GM13977 (cell line): ENCODE results near the gene OPCML.

ENCODE experiments used
- DNase-seq: peaks from one replicate; pipeline ENCODE4 v3.0.0; 2012; ENCODE audit warnings: low spot score
- in situ Hi-C: fragments of 300-500 bp; cut with MboI; formaldehyde crosslinking; loops from one replicate; pipeline ENCODE4 v1.12.0; 2022; ENCODE audit warnings: low sequenced_read_pairs, low pct_unique_long_range_greater_than_20kb, mixed read lengths, inconsistent platforms; ENCODE audit not compliant: unreplicated experiment
- TF ChIP-seq, protein P1 (sequence below): IDR thresholded peaks from 2 replicates; pipeline ENCODE4 v1.5.1; 2012; ENCODE audit warnings: mild to moderate bottlenecking, control low read depth; ENCODE audit not compliant: insufficient read depth; ENCODE audit errors: extremely low read depth, missing control alignments

The OPCML gene

DNA sequence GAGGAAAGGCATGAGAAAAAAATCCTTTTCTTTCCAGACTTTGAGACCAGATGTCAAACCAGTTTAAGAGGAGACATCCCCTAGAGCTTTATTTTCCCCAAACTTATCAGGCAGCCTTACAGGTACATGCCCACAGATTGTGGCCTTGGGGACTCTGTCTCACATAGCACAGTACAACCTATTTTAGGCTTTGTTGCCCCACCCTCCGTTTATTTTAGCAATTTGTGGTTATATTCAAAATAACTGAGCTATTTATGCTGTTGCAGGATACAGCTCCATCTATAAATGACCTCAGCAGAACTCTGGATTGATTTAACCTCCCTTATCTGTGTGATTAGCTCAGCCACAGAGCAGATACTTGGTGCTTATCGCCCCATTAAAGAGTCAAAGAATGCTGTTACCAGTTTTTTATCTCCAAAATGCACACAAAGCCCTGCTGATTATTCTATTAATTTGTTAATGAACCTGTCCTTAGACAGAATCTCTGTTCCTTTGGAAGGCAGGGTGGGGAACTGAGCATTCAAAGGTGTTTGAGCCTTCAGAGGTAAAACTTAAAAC, 525.2 kb downstream of the OPCML start:
- TF ChIP-seq, protein P1, sequence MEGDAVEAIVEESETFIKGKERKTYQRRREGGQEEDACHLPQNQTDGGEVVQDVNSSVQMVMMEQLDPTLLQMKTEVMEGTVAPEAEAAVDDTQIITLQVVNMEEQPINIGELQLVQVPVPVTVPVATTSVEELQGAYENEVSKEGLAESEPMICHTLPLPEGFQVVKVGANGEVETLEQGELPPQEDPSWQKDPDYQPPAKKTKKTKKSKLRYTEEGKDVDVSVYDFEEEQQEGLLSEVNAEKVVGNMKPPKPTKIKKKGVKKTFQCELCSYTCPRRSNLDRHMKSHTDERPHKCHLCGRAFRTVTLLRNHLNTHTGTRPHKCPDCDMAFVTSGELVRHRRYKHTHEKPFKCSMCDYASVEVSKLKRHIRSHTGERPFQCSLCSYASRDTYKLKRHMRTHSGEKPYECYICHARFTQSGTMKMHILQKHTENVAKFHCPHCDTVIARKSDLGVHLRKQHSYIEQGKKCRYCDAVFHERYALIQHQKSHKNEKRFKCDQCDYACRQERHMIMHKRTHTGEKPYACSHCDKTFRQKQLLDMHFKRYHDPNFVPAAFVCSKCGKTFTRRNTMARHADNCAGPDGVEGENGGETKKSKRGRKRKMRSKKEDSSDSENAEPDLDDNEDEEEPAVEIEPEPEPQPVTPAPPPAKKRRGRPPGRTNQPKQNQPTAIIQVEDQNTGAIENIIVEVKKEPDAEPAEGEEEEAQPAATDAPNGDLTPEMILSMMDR, result no peak
- in situ Hi-C loops, result no loop called here
- no peak for DNase-seq

DNA sequence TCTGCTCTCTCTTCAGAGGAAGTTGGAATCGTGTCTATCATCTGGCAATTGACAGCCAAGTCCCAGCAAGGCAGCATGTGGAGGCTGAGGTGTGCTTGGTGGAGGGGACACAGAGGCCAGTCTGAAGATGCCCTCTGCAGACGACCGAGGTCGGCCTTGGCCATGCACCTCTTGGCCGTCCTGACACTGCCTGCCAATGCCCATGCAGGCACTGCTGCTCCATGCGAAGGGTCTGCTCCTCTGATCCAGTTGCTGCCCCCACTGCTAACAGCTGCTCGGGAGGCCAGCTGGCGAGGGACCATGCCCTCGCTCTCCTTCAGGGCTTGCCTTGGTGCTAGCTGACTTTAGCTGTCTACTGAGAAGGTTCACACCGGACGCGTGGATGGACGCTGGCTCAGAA, 527.9 kb downstream of the OPCML start:
- in situ Hi-C loops, result no loop called here
- TF ChIP-seq, protein P1, result no peak
- no peak for DNase-seq

DNA sequence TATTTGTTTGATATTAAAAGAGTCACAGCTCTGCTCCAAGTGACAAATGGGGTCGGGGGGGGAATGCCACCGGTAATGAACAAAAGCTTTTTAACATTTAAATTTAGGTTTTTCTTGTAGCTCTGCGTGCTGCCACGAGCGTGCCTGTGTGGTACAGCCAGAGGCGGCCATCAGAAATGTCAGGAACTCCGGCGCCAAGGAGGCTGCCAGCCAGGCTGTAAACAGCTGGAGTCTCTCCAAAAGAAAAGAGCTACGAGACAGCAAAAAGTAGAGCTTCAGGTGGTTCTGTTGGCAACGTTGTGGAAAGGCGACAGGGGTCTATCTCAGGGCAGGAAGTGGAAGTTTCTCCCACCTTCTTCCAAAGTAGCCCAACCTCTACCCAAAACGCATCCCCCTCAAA, 532.8 kb downstream of the OPCML start:
- no peak for DNase-seq
- in situ Hi-C loops, result no loop called here
- TF ChIP-seq, protein P1, result no peak

DNA sequence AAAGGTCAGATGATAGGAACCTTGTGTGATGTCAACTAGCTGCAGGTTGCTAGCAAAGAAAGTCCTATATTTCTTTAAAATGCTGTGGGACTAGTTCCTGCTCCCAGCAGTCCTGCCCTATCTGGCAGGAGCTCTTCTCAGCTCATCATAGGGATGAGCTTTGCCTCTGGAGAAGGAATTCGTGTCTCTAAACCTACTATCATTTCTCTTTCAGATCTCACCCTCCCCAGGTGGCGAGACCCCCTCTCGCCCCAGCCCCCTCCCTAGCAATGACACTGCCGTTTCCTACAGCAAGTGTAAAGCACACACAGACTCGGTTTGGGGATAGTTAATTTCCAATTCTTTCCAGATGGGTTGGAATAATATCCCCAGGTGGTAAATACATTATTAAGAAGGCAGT, 533.3 kb downstream of the OPCML start:
- no peak for DNase-seq
- TF ChIP-seq, protein P1, result no peak
- in situ Hi-C loops, result no loop called here

DNA sequence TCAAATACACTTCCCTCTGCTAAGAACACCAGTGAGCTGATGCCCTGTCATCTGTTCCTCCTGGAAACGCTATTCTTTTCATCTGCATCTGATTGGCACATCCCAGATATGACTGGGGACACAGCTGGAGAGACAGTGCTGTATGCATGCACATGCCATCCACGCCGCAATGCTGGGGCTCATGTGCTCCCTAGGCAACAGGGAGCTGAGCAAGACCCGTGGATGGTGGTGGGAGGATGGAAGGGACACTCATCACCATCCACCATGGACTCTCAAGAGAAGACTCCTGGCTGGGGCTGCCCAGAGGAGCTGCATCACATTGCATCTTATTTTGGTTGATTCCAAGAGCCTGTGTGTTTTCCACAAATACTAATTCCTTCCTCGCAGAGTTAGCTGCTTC, 534.9 kb downstream of the OPCML start:
- DNase-seq, result no peak
- TF ChIP-seq, protein P1, result no peak
- in situ Hi-C loops, result no loop called here

DNA sequence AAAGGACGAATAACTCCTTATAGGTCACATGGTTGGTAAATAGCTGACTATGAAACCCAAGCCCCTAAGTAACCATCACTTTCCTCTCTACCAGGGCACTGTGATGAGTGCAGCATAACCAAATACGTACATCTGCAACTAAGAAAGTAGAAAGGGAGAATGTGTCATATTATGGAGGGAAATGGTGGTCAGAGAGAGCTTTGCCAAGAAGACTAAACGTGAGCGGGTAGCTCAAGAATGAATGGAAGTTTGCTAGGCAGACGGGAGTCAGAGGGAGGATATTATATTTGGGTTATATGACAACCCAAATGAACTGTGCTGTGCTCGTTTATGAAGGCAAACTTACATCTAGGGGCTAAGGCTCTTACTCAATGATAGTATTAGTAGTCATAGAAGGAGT, 537.3 kb downstream of the OPCML start:
- TF ChIP-seq, protein P1, result no peak
- no peak for DNase-seq
- in situ Hi-C loops, result no loop called here
